ENCODE data around the gene F5. TPM values are rescaled to one million over a fixed set of nuclear protein-coding genes. Genes with fewer than 3 reads are reported as not detected.

The F5 gene
- total and polyA plus RNA-seq, 9 of the 15 experiments (the other 6 are each of a cell fraction or from before 2014, with no cell fraction given) = 0.03 to 0.13 TPM; not detected in 7

DNA sequence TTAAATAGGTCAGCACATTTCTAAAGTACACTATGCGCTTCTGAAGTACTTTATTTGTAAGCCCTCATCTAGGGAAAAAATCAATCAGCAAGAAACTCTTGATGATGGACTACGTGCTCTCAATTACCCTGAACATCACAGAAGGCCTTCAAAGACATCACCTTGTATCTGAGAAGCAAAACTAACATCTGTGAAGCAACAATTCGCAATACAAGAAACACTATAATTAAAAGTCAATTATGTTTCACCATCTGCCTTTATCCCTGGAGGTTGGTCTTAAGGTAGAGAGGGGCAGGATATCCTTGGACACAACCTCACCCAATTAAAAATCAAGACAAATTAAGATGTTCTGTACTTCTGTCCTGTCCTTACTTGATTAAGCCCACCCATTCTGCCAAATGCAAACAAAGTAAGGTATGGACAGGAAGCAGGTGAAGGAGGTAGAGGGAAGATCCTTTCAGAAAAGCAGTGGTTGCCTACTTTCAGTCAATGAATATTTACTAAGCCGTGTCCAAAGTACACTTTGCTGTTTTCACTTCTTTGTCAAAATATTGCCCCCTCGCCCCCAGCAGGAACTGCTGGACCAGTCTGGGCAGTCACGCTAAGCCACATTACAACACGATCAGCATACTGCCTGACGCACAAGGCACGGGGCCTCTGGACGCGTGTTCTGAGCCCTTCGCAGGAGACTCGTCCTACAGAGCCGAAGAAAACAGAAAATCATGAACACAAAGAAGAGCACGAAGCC, 101.4 kb downstream of the F5 start (continued):
- TF ChIP-seq ZNF592 (IDR thresholded peaks at IDR 0.05) (0 out of 2 replicates have a peak, but pooled peaks have one; percentile 49), ZNF24 (IDR thresholded peaks at IDR 0.05) (0 out of 2 replicates have a peak, but pooled peaks have one; percentile 15), HDAC1 (IDR thresholded peaks at IDR 0.05) (peak in 1 of 2 experiments; percentile 26; a peak in 1 of 4 replicates), ZNF232 (CRISPR knock-in tag; IDR thresholded peaks at IDR 0.05) (0 out of 2 replicates have a peak, but pooled peaks have one; percentile 9), ARHGAP35 (IDR thresholded peaks at IDR 0.05; ENCODE audit: partially characterized antibody) (no peak), EP300 (IDR thresholded peaks at IDR 0.05; ENCODE audit: low read length) (0 out of 2 replicates have a peak, but pooled peaks have one; percentile 8), MGA (IDR thresholded peaks at IDR 0.05) (peak; percentile 92), MYC (IDR thresholded peaks at IDR 0.05; ENCODE audit: low read depth, low read length) (peak; percentile 68; the same call in 1 of the 2 replicates), MYC (CRISPR knock-in tag; IDR thresholded peaks at IDR 0.05; ENCODE audit: borderline replicate concordance, low read depth) (no peak), MIER1 (IDR thresholded peaks at IDR 0.05; ENCODE audit: low read depth) (0 out of 2 replicates have a peak, but pooled peaks have one; percentile 36), CEBPG (CRISPR knock-in tag; IDR thresholded peaks at IDR 0.05) (peak; percentile 24; the same call in 1 of the 2 replicates), CEBPG (tag; conservative IDR thresholded peaks at IDR 0.05 in 1 of 2, IDR thresholded peaks at IDR 0.05 in 1 of 2) (peak; percentile 45 to 62; a peak in 3 of 4 replicates)
